ENCODE results near the gene SPDYE16.
"Not testable (repeated sequence)": the region's sequence is repeated elsewhere in the genome, so short reads cannot be mapped to it uniquely, and the experiment has no call there.

- TF ChIP-seq CTCF (IDR thresholded peaks at IDR 0.05; ENCODE audit: low read depth, low read length, poor library complexity, severe bottlenecking); EZH2phosphoT487 (IDR thresholded peaks at IDR 0.05; ENCODE audit: borderline replicate concordance, low read length): not testable (repeated sequence)
Measured at GRCh38 chr7:76586585-76587315, 43.7 kb upstream of the SPDYE16 start.
